ENCODE measurements around the gene NECTIN2.

The NECTIN2 gene

GRCh38 chr19:44845612-44846454 is at the start of gene NECTIN2:
Gene NECTIN2, plus strand, starts transcription at chr19:44846297. Its CDS starts 229 bp downstream, at chr19:44846526.
- peak; percentile 99 for DNase-seq

GRCh38 chr19:44796701-44797115 is 49.4 kb upstream of the NECTIN2 start:
- DNase-seq, result peak; percentile 60

GRCh38 chr19:44799627-44800346 is 46.3 kb upstream of the NECTIN2 start:
- DNase-seq, result no peak

- peak; percentile 87 for DNase-seq
These were observed 45.6 kb upstream of the NECTIN2 start for GRCh38 chr19:44800461-44800860.

- no peak for DNase-seq
These were observed 42.4 kb upstream of the NECTIN2 start for GRCh38 chr19:44803442-44804428.

GRCh38 chr19:44806291-44806690 is 39.8 kb upstream of the NECTIN2 start:
- DNase-seq, result no peak

GRCh38 chr19:44807162-44807561 is 38.9 kb upstream of the NECTIN2 start:
- no peak for DNase-seq

- peak; percentile 50 for DNase-seq
These were observed 38.2 kb upstream of the NECTIN2 start for GRCh38 chr19:44807652-44808462.

- DNase-seq, result peak; percentile 90
These were observed 37.4 kb upstream of the NECTIN2 start, which contains the start of gene BCAM for GRCh38 chr19:44808463-44809371. Gene BCAM, plus strand, starts transcription at chr19:44809103. Its CDS starts 22 bp downstream, at chr19:44809125.

GRCh38 chr19:44809577-44810233 is 36.4 kb upstream of the NECTIN2 start:
- no peak for DNase-seq

- DNase-seq, result no peak
These were observed 35.6 kb upstream of the NECTIN2 start for GRCh38 chr19:44810234-44811121.

GRCh38 chr19:44811122-44811419 is 35.0 kb upstream of the NECTIN2 start:
- no peak for DNase-seq

- DNase-seq, result no peak
These were observed 33.9 kb upstream of the NECTIN2 start for GRCh38 chr19:44812142-44812718.

- no peak for DNase-seq
These were observed 32.8 kb upstream of the NECTIN2 start for GRCh38 chr19:44813070-44813840.

GRCh38 chr19:44813841-44814470 is 32.1 kb upstream of the NECTIN2 start:
- DNase-seq, result no peak

- no peak for DNase-seq
These were observed 31.6 kb upstream of the NECTIN2 start for GRCh38 chr19:44814517-44814916.

- DNase-seq, result peak; percentile 70
These were observed 29.8 kb upstream of the NECTIN2 start for GRCh38 chr19:44816301-44816700.
